HCT116 (cell line): ENCODE data around the gene TBC1D32. TPM values are rescaled to one million over a fixed set of nuclear protein-coding genes. Genes with fewer than 3 reads are reported as not detected.

ENCODE experiments used
- ATAC-seq: fragments of 200-7000 bp; cut with Tn5 transposase; 2 replicates; pipeline ENCODE4 v1.9.1; 2020; ENCODE audit warnings: mild to moderate bottlenecking, moderate library complexity
- BruUV-seq: library from RNA; stranded (reverse); fragments of 400-500 nt; replicated peaks from 2 replicates; lab custom pipeline; 2021; lab: Mats Ljungman, UMichigan
- CTCF ChIA-PET: fragments of 300-600 bp; sonication (Branson Sonifier 250); formaldehyde crosslinking; loops from one replicate; lab custom pipeline; 2021; ENCODE audit warnings: antibody characterized with exemption; lab: Charles Lee
- POLR2A ChIA-PET: fragments of 300-600, 350-600 bp; sonication (Branson Sonifier 250); formaldehyde crosslinking; loops from one replicate; lab custom pipeline; 2021; ENCODE audit warnings: antibody characterized with exemption; lab: Charles Lee
- RAD21 ChIA-PET, 2 experiments: fragments of 300-600 bp; sonication (Branson Sonifier 250); formaldehyde crosslinking; loops; one replicate each; lab custom pipeline; 2023; ENCODE audit warnings: low total read pairs in 2 of 2; ENCODE audit not compliant: uncharacterized antibody in 2 of 2, unreplicated experiment in 2 of 2, low non-redundant PET in 1 of 2; lab: Charles Lee
- DNase-seq: peaks from one replicate; pipeline ENCODE4 v3.0.0-alpha.2; 2010; ENCODE audit warnings: low read depth, low spot score
- H2AFZ ChIP-seq: fragments of 200-600 bp; shearing (Covaris generic), sonication (generic); 2 replicates; pipeline ENCODE4 v1.6.1; 2017; ENCODE audit warnings: low read depth, mixed run types, mixed read lengths, antibody characterized with exemption, low read length; ENCODE audit not compliant: poor library complexity, severe bottlenecking
- H3K27ac ChIP-seq: 2 replicates; pipeline ENCODE4 v1.5.1; 2012; ENCODE audit warnings: low read depth, low read length
- H3K27me3 ChIP-seq: fragments of 200-600 bp; sonication (generic); 2 replicates; pipeline ENCODE4 v1.6.1; 2016; ENCODE audit warnings: mixed run types, low read length, mixed read lengths; ENCODE audit not compliant: insufficient read depth
- H3K36me3 ChIP-seq, 2 experiments: fragments of 200-500 bp in 1 of 2; fragments of 200-600 bp in 1 of 2; sonication (Bioruptor generic) in 1 of 2; sonication (generic) in 1 of 2; 2 replicates each; pipeline versions ENCODE4 v1.5.1 to v1.6.1; 2014 to 2016; ENCODE audit warnings: low read length in 2 of 2, inconsistent platforms in 1 of 2, mixed read lengths in 1 of 2, mixed run types in 1 of 2; ENCODE audit not compliant: insufficient read depth in 2 of 2, control insufficient read depth in 1 of 2
- H3K4me1 ChIP-seq, 2 experiments: fragments of 200-600 bp in 1 of 2; sonication (generic) in 1 of 2; 2 replicates each; pipeline versions ENCODE4 v1.5.1 to v1.6.1; 2012 to 2017; ENCODE audit warnings: low read length in 2 of 2, inconsistent platforms in 1 of 2, mild to moderate bottlenecking in 1 of 2, mixed read lengths in 1 of 2, mixed run types in 1 of 2, moderate library complexity in 1 of 2; ENCODE audit not compliant: insufficient read depth in 2 of 2, control insufficient read depth in 1 of 2
- H3K4me2 ChIP-seq: fragments of 200-600 bp; sonication (generic); 2 replicates; pipeline ENCODE4 v1.6.1; 2017; ENCODE audit warnings: mixed run types, low read length, mixed read lengths
- H3K4me3 ChIP-seq, 2 experiments: fragments of 200-600 bp in 1 of 2; sonication (generic) in 1 of 2; replicated peaks in 1 of 2; 2 replicates each; pipeline ENCODE4 v1.5.1; 2011 to 2016; ENCODE audit warnings: low read length in 2 of 2, control low read depth in 1 of 2, low read depth in 1 of 2, mild to moderate bottlenecking in 1 of 2, mixed read lengths in 1 of 2, mixed run types in 1 of 2
- H3K79me2 ChIP-seq: fragments of 200-600 bp; sonication (generic); 2 replicates; pipeline ENCODE4 v1.6.1; 2017; ENCODE audit warnings: mild to moderate bottlenecking, mixed run types, low read length, moderate library complexity, mixed read lengths; ENCODE audit not compliant: insufficient read depth
- H3K9ac ChIP-seq: fragments of 200-600 bp; sonication (generic); 2 replicates; pipeline ENCODE4 v1.6.1; 2016; ENCODE audit warnings: low read length, mixed read lengths
- H3K9me2 ChIP-seq: fragments of 200-600 bp; sonication (generic), shearing (Covaris generic); 2 replicates; pipeline ENCODE4 v1.6.1; 2017; ENCODE audit warnings: mixed run types, mild to moderate bottlenecking, moderate library complexity; ENCODE audit not compliant: insufficient read depth
- H3K9me3 ChIP-seq, 2 experiments: fragments of 200-500 bp in 1 of 2; fragments of 200-600 bp in 1 of 2; sonication (Bioruptor generic) in 1 of 2; sonication (generic) in 1 of 2; 2 replicates each; pipeline ENCODE4 v1.6.1; 2014 to 2017; ENCODE audit warnings: low read length in 2 of 2, mixed read lengths in 2 of 2, inconsistent platforms in 1 of 2, low read depth in 1 of 2, mild to moderate bottlenecking in 1 of 2, mixed run types in 1 of 2, moderate library complexity in 1 of 2; ENCODE audit not compliant: control insufficient read depth in 1 of 2, insufficient read depth in 1 of 2
- H4K20me1 ChIP-seq: fragments of 200-600 bp; sonication (generic), shearing (Covaris generic); 2 replicates; pipeline ENCODE4 v1.6.1; 2017; ENCODE audit warnings: mixed run types, mild to moderate bottlenecking, moderate library complexity; ENCODE audit not compliant: insufficient read depth
- CBX3 ChIP-seq: IDR thresholded peaks from 2 replicates; pipeline ENCODE4 v1.6.1; 2012; ENCODE audit warnings: low read depth
- CTCF ChIP-seq, 3 experiments: fragments of 200-600 bp in 1 of 3; sonication (generic) in 1 of 3; IDR thresholded peaks in 2 of 3; conservative IDR thresholded peaks in 1 of 3; 2 replicates each; pipeline ENCODE4 v1.5.1; 2012 to 2017; ENCODE audit warnings: low read depth in 2 of 3, low read length in 2 of 3, antibody characterized with exemption in 1 of 3, borderline replicate concordance in 1 of 3, control low read depth in 1 of 3, mild to moderate bottlenecking in 1 of 3, mixed read lengths in 1 of 3, mixed run types in 1 of 3, moderate library complexity in 1 of 3; ENCODE audit not compliant: insufficient read depth in 1 of 3
- EGR1 ChIP-seq: IDR thresholded peaks from 2 replicates; pipeline ENCODE4 v1.6.1; 2012; ENCODE audit warnings: low read depth
- ELF1 ChIP-seq: IDR thresholded peaks from 2 replicates; pipeline ENCODE4 v1.6.1; 2012; ENCODE audit warnings: low read depth, borderline replicate concordance
- JUND ChIP-seq: IDR thresholded peaks from 2 replicates; pipeline ENCODE4 v1.6.1; 2012
- POLR2A ChIP-seq: IDR thresholded peaks from 2 replicates; pipeline ENCODE4 v1.7.0; 2011; ENCODE audit warnings: borderline replicate concordance; ENCODE audit not compliant: insufficient read depth, insufficient read length; ENCODE audit errors: extremely low read depth
- POLR2AphosphoS5 ChIP-seq: IDR thresholded peaks from 2 replicates; pipeline ENCODE4 v1.6.1; 2011; ENCODE audit warnings: mild to moderate bottlenecking, low read depth, low read length, moderate library complexity
- SIN3A ChIP-seq: IDR thresholded peaks from 2 replicates; pipeline ENCODE4 v1.6.1; 2012; ENCODE audit warnings: low read depth
- SP1 ChIP-seq: IDR thresholded peaks from 2 replicates; pipeline ENCODE4 v1.6.1; 2012; ENCODE audit warnings: low read depth
- SRF ChIP-seq: IDR thresholded peaks from 2 replicates; pipeline ENCODE4 v1.6.1; 2012; ENCODE audit warnings: low read depth
- TCF7L2 ChIP-seq: IDR thresholded peaks from 2 replicates; pipeline ENCODE4 v1.7.0; 2011; ENCODE audit warnings: borderline replicate concordance, inconsistent platforms; ENCODE audit not compliant: insufficient read depth, insufficient read length; ENCODE audit errors: extremely low read depth
- YY1 ChIP-seq: IDR thresholded peaks from 2 replicates; pipeline ENCODE4 v1.6.1; 2011; ENCODE audit warnings: low read length, low read depth, moderate library complexity, mild to moderate bottlenecking; ENCODE audit not compliant: insufficient replicate concordance; ENCODE audit errors: extremely low read depth
- ZFX ChIP-seq: fragments of 450-650 bp; IDR thresholded peaks from 2 replicates; pipeline ENCODE4 v1.6.1; 2017
- ZNF274 ChIP-seq: fragments of 200-500 bp; sonication (Bioruptor generic); IDR thresholded peaks from 2 replicates; pipeline ENCODE4 v1.6.1; 2014; ENCODE audit warnings: mild to moderate bottlenecking, low read depth, low read length, inconsistent platforms
- intact Hi-C: fragments of 100-400 bp; cut with micrococcal nuclease; formaldehyde crosslinking; loops from 2 replicates; pipeline ENCODE4 v1.10.0; 2022
- total RNA-seq: library from RNA; stranded (reverse); gene quantifications from one replicate; pipeline ENCODE4 v1.2.1, GENCODE V29; 2021; ENCODE audit not compliant: unreplicated experiment
- TF ChIP-seq, protein P1 (sequence below): IDR thresholded peaks from 2 replicates; pipeline ENCODE4 v1.6.1; 2012
- TF ChIP-seq, protein P2 (sequence below): IDR thresholded peaks from 2 replicates; pipeline ENCODE4 v1.6.1; 2011; ENCODE audit warnings: mild to moderate bottlenecking, low read length, moderate library complexity; ENCODE audit not compliant: insufficient replicate concordance; ENCODE audit errors: extremely low read depth
- TF ChIP-seq, protein P3 (sequence below): IDR thresholded peaks from 2 replicates; pipeline ENCODE4 v1.6.1; 2012; ENCODE audit warnings: low read depth
- TF ChIP-seq, protein P4 (sequence below): IDR thresholded peaks from 2 replicates; pipeline ENCODE4 v1.6.1; 2012

TBC1D32 gene
- total RNA-seq, 1 experiment from 2014 or later, result 13.8 TPM

GRCh38 chr6:121188356-121188755 lies 145.9 kb downstream of the TBC1D32 start:
- no peaks in the 10 kb centered on the region for H3K9me2 ChIP-seq
- no peaks in the 10 kb centered on the region for H3K36me3 ChIP-seq
- ATAC-seq (no peak), DNase-seq (no peak)
- H3K4me3 ChIP-seq, result no peak overlapping the region
- ChIA-PET CTCF (no interaction called here), POLR2A (no interaction called here), RAD21 (no interaction called here)
- H3K79me2 ChIP-seq, result no peaks in the 10 kb centered on the region
- no peak overlapping the region for H2AFZ ChIP-seq
- no peak for TF ChIP-seq JUND
- no peak for TF ChIP-seq EGR1
- TF ChIP-seq, protein P1, sequence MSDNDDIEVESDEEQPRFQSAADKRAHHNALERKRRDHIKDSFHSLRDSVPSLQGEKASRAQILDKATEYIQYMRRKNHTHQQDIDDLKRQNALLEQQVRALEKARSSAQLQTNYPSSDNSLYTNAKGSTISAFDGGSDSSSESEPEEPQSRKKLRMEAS, result no peak
- no peak for TF ChIP-seq SIN3A
- TF ChIP-seq SP1, result no peak
- TF ChIP-seq POLR2A, result no peak
- TF ChIP-seq, protein P2, sequence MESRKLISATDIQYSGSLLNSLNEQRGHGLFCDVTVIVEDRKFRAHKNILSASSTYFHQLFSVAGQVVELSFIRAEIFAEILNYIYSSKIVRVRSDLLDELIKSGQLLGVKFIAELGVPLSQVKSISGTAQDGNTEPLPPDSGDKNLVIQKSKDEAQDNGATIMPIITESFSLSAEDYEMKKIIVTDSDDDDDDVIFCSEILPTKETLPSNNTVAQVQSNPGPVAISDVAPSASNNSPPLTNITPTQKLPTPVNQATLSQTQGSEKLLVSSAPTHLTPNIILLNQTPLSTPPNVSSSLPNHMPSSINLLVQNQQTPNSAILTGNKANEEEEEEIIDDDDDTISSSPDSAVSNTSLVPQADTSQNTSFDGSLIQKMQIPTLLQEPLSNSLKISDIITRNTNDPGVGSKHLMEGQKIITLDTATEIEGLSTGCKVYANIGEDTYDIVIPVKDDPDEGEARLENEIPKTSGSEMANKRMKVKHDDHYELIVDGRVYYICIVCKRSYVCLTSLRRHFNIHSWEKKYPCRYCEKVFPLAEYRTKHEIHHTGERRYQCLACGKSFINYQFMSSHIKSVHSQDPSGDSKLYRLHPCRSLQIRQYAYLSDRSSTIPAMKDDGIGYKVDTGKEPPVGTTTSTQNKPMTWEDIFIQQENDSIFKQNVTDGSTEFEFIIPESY, result no peak
- TF ChIP-seq YY1, result no peak
- no peak for TF ChIP-seq CTCF (IDR thresholded peaks at IDR 0.05 in 2 of 3, conservative IDR thresholded peaks at IDR 0.05 in 1 of 3; ENCODE audit: borderline replicate concordance in 1 of 3, insufficient read depth in 1 of 3, low read depth in 2 of 3, low read length in 2 of 3)
- TF ChIP-seq, protein P3, sequence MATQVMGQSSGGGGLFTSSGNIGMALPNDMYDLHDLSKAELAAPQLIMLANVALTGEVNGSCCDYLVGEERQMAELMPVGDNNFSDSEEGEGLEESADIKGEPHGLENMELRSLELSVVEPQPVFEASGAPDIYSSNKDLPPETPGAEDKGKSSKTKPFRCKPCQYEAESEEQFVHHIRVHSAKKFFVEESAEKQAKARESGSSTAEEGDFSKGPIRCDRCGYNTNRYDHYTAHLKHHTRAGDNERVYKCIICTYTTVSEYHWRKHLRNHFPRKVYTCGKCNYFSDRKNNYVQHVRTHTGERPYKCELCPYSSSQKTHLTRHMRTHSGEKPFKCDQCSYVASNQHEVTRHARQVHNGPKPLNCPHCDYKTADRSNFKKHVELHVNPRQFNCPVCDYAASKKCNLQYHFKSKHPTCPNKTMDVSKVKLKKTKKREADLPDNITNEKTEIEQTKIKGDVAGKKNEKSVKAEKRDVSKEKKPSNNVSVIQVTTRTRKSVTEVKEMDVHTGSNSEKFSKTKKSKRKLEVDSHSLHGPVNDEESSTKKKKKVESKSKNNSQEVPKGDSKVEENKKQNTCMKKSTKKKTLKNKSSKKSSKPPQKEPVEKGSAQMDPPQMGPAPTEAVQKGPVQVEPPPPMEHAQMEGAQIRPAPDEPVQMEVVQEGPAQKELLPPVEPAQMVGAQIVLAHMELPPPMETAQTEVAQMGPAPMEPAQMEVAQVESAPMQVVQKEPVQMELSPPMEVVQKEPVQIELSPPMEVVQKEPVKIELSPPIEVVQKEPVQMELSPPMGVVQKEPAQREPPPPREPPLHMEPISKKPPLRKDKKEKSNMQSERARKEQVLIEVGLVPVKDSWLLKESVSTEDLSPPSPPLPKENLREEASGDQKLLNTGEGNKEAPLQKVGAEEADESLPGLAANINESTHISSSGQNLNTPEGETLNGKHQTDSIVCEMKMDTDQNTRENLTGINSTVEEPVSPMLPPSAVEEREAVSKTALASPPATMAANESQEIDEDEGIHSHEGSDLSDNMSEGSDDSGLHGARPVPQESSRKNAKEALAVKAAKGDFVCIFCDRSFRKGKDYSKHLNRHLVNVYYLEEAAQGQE, result no peak
- no peak for TF ChIP-seq POLR2AphosphoS5
- no peak for TF ChIP-seq ZNF274
- no peak for TF ChIP-seq TCF7L2
- no peak for TF ChIP-seq ZFX
- TF ChIP-seq SRF, result no peak
- TF ChIP-seq ELF1, result no peak
- no peak for TF ChIP-seq CBX3
- TF ChIP-seq, protein P4, sequence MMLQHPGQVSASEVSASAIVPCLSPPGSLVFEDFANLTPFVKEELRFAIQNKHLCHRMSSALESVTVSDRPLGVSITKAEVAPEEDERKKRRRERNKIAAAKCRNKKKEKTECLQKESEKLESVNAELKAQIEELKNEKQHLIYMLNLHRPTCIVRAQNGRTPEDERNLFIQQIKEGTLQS, result no peak
- no peaks in the 10 kb centered on the region for H3K9me3 ChIP-seq
- H3K27ac ChIP-seq, result no peak overlapping the region
- H3K4me1 ChIP-seq, result no peaks in the 10 kb centered on the region
- H3K27me3 ChIP-seq, result no peaks in the 10 kb centered on the region
- no peak overlapping the region for H3K9ac ChIP-seq
- no TSS peak for BruUV-seq
- no peaks in the 10 kb centered on the region for H4K20me1 ChIP-seq
- H3K4me2 ChIP-seq, result no peak overlapping the region
- intact Hi-C loops, result no loop called here
